ENCODE results near the gene MYO9A. TPM values are rescaled to one million over a fixed set of nuclear protein-coding genes. Genes with fewer than 3 reads are reported as not detected.

MYO9A gene
- total and polyA plus RNA-seq, 10 of the 15 experiments (the other 5 are each of a cell fraction or from before 2014, with no cell fraction given): 3.3 to 25.3 (median 12.2) TPM

DNA sequence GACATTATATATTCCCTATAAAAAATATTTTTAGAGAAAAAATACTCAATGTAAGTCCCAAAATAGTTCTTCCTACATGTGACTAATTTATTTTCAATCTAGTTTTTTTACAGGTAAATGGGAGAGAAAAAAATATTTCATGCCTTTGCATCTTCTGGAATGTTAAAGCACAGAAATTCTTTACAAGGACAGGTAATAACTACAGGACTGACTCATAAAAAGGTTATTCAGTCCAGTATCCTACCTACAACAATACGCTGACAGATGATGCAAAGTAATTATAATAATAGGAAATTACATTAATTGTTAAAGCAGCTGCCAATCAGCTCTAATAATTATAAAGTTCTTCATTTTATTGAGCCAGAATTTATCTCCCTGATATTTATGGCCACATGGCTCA lies 147.5 kb downstream of the MYO9A start:
- SMC1A ChIA-PET (ENCODE audit: uncharacterized antibody, unreplicated experiment): no interaction called here
- RAD21 ChIA-PET (ENCODE audit: unreplicated experiment): no interaction called here

More for the DNA sequence above, 147.5 kb downstream of the MYO9A start:
- Histone ChIP-seq H4K20me1 (ENCODE audit: control insufficient read depth, insufficient read depth) (no peaks in the 10 kb centered on the region), H2AFZ (ENCODE audit: control insufficient read depth, low read depth, low read length) (no peak overlapping the region), H3K9me3 (replicated peaks; ENCODE audit: control insufficient read depth, insufficient read depth, low read length) (no peaks in the 10 kb centered on the region), H3K4me2 (ENCODE audit: control insufficient read depth, insufficient read depth) (no peak overlapping the region), H3K79me2 (ENCODE audit: control insufficient read depth, insufficient read depth, low read length) (no peaks in the 10 kb centered on the region), H3K9ac (ENCODE audit: control insufficient read depth, insufficient read depth, low read length) (no peak overlapping the region), H3K27ac (ENCODE audit: control insufficient read depth, insufficient read depth) (no peak overlapping the region), H3K4me1 (ENCODE audit: control insufficient read depth, insufficient read depth, low read length) (no peaks in the 10 kb centered on the region), H3K36me3 (ENCODE audit: control insufficient read depth in 2 of 2, insufficient read depth in 2 of 2, low read length in 1 of 2) (no peaks in the 10 kb centered on the region), H3K27me3 (replicated peaks in 1 of 2; ENCODE audit: control insufficient read depth in 2 of 2, insufficient read depth in 2 of 2, low read length in 1 of 2) (no peaks in the 10 kb centered on the region), H3K4me3 (no peak overlapping the region)
- DNase-seq (ENCODE audit: low read depth, low spot score) (no peak), FAIRE-seq (no peak), ATAC-seq (no peak)
- 95% methylated on average over 1 of the region's 1 CpG for WGBS (ENCODE audit: insufficient coverage, insufficient replicate concordance, low lambda C conversion rate, missing lambda C conversion rate)
- in situ Hi-C loops (cut with MboI) (no loop called here), intact Hi-C loops (cut with micrococcal nuclease; ENCODE audit: unreplicated experiment) (no loop called here)
- ChIA-PET POLR2A (interaction anchor here (0.7 kb wide), 1 partner anchor 135 kb away, joined by 7 read pairs; no protein-coding TSS in a partner anchor), CTCF (no interaction called here)
- TF ChIP-seq CHD2 (IDR thresholded peaks at IDR 0.05; ENCODE audit: borderline replicate concordance, low read depth, low read length): no peak
- TF ChIP-seq, protein P1, sequence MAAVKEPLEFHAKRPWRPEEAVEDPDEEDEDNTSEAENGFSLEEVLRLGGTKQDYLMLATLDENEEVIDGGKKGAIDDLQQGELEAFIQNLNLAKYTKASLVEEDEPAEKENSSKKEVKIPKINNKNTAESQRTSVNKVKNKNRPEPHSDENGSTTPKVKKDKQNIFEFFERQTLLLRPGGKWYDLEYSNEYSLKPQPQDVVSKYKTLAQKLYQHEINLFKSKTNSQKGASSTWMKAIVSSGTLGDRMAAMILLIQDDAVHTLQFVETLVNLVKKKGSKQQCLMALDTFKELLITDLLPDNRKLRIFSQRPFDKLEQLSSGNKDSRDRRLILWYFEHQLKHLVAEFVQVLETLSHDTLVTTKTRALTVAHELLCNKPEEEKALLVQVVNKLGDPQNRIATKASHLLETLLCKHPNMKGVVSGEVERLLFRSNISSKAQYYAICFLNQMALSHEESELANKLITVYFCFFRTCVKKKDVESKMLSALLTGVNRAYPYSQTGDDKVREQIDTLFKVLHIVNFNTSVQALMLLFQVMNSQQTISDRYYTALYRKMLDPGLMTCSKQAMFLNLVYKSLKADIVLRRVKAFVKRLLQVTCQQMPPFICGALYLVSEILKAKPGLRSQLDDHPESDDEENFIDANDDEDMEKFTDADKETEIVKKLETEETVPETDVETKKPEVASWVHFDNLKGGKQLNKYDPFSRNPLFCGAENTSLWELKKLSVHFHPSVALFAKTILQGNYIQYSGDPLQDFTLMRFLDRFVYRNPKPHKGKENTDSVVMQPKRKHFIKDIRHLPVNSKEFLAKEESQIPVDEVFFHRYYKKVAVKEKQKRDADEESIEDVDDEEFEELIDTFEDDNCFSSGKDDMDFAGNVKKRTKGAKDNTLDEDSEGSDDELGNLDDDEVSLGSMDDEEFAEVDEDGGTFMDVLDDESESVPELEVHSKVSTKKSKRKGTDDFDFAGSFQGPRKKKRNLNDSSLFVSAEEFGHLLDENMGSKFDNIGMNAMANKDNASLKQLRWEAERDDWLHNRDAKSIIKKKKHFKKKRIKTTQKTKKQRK (IDR thresholded peaks at IDR 0.05; ENCODE audit: low read depth, low read length): no peak
- TF ChIP-seq, protein P2, sequence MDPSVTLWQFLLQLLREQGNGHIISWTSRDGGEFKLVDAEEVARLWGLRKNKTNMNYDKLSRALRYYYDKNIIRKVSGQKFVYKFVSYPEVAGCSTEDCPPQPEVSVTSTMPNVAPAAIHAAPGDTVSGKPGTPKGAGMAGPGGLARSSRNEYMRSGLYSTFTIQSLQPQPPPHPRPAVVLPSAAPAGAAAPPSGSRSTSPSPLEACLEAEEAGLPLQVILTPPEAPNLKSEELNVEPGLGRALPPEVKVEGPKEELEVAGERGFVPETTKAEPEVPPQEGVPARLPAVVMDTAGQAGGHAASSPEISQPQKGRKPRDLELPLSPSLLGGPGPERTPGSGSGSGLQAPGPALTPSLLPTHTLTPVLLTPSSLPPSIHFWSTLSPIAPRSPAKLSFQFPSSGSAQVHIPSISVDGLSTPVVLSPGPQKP (IDR thresholded peaks at IDR 0.05; ENCODE audit: low read depth, low read length): no peak
- no TSS peak for BruUV-seq (replicated peaks)

All from GM12878 (cell line).